AG09319 (cell line): ENCODE measurements around the gene EIF5AL1.
"Not testable (repeated sequence)": the region's sequence is repeated elsewhere in the genome, so short reads cannot be mapped to it uniquely, and the experiment has no call there.

Experiments used
- DNase-seq: peaks from one replicate; pipeline ENCODE4 v3.0.0-alpha.2; 2010; ENCODE audit warnings: low read depth; ENCODE audit errors: extremely low read depth
- TF ChIP-seq, protein P1 (sequence below): IDR thresholded peaks from 2 replicates; pipeline ENCODE4 v1.5.1; 2011; ENCODE audit warnings: low read depth, mild to moderate bottlenecking, inconsistent platforms, low read length, moderate library complexity

The EIF5AL1 gene

DNA sequence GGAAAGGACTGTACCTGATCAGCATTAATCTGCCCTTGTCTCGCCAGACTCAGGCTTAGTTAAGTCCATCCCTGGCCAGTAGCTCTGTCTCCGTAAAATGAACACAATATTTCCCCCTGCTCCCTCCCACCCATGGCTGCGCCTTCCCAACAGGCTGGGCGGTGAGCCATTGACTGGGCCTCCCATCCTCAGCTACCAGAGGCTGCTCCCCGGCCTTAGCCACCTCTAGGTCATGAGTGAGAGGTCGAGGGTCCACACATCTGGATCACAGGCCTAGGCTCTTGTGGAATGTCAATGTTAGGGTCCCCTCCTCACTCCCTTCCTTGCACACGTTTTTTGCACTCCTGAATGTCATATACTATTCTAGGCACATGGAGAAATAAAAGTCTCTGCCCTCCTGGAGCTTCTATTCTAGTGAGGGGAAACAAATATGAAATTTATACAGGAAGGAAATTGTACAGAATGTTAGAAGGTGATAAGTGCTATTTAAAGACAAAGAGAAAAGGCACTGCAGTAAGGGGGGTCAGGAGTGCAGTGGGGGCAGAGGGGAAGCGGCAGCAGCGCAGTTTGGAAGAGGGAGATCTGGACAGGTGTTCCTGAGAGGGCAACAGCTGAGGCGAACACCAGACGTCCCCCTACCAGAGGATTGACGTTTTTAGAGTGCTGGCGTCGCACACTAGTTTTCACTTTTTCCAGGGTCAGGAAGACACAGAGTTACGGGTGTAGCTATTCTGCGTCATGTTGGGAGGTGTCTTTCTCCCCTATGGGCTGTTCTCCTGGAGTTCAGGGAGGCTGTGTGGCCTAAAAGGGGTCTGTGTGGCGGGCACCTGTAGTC is 17.2 kb upstream of the EIF5AL1 start:
- DNase-seq = no peak
- TF ChIP-seq, protein P1, sequence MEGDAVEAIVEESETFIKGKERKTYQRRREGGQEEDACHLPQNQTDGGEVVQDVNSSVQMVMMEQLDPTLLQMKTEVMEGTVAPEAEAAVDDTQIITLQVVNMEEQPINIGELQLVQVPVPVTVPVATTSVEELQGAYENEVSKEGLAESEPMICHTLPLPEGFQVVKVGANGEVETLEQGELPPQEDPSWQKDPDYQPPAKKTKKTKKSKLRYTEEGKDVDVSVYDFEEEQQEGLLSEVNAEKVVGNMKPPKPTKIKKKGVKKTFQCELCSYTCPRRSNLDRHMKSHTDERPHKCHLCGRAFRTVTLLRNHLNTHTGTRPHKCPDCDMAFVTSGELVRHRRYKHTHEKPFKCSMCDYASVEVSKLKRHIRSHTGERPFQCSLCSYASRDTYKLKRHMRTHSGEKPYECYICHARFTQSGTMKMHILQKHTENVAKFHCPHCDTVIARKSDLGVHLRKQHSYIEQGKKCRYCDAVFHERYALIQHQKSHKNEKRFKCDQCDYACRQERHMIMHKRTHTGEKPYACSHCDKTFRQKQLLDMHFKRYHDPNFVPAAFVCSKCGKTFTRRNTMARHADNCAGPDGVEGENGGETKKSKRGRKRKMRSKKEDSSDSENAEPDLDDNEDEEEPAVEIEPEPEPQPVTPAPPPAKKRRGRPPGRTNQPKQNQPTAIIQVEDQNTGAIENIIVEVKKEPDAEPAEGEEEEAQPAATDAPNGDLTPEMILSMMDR = no peak

DNA sequence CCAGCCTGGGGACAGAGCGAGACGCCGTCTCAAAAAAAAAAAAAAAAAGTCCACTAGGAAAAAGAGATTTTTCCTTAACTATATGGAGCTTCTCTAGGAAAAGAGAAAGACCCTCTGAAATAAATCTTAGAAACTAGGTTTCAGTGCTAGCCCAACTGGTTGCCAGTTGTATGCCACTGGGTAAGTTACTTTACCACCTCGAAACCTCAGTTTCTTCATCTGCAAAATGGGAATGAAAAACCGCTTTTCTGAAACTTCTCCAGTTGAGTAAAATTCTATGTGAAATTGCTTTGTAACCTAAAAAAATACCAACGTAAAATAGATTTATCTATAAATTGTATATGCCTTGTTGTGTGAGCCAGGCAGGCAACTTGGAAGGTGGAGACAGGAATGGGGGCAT is 16.5 kb upstream of the EIF5AL1 start:
- no peak for DNase-seq
- TF ChIP-seq, protein P1 = no peak

DNA sequence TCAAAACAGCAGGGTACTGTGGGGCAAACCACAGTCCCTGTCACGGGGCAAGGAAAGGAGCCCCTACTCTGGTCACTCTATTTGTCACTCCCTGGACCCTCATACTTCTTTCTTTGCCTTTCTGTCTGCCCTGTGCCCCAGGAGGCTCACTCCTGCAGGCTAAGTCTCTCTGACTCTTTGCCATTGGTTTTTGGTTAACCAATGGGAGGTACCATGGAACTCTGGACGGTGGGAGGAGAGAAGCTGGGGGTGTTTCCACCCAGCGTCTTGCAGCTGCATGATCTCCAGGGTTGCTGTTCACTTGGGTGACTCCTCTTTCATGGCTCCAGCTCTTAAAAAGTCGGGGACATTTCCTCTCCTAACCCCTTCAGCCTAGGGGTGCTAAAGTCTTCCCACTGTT is 15.4 kb upstream of the EIF5AL1 start:
- no peak for DNase-seq
- TF ChIP-seq, protein P1 = no peak

DNA sequence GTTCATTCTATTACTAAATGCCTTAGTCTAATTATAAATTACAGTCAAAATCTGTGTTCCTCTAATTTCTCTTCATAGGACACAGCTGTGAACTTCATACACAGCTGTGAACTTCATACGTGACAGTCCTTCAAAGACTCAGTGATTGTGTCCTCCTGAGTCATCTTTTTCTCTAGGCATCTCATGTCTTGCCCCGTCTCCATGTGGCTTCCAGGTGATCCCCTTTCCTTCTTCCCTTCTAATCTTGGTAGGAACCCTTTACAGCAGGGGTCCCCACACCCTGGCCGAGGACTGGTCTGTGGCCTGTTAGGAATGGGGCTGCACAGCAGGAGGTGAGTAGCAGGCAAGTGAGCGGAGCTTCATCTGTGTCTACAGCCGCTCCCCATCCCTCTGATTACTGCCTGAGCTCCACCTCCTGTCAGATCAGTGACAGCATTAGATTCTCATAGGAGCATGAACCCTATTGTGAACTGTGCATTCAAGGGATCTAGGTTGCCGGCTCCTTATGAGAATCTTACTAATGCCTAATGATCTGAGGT is 14.0 kb upstream of the EIF5AL1 start:
- DNase-seq = no peak
- TF ChIP-seq, protein P1 = no peak

DNA sequence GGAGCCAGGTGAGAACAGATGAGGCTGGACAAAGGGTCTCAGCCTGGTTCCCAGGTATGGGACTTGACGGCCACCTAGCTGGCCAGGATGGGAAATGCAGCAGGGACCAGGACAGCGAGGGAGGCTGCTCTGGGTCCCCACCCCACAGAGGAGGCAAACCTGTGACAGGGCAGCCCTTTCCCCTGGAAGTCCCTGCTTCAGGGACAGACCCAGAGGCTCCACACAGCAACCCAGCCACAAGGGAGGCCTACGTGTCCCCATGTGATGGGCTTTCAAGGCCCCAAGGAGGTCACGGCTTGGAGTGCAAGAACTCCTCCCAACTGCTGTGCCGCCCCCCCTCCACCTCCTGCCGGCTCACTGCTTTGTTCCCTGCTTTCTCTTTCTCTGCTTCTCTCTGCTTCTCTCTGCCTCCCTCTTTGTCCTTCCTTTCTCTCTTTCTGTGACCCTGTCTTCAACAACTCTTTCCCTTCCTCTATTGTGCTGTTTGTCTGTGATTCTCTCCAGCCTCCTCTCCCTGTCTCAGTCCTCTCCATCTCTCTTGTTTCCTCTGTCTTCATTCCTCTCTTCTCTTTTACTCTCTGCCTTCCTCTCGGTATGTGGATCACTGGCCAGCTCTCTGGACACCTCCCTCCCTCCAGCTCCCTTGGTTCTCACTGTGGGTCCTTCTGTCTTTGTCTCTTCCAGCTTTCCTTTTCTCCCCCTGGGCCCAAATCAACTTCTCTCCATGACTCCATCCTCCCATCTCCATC is 9.6 kb upstream of the EIF5AL1 start:
- TF ChIP-seq, protein P1 = peak; percentile 34
- no peak for DNase-seq

DNA sequence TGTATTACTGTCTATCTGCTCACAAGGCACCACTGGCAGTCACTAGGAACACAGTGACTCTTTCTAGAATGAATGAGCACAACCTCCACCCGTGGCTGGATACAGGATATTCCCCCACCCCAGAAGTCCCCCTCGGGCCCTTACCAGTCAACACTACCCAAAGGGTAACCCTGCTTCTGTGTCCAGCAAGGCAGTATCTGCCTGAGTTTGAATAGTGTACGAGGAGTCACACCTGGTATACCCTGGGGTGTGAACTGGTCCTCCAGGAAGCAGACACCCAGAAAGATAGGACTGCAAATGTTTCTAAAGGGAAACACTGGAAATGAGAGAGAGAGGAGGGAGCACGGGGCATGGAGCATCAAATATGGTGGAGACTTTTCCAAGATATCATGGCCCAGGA is 8.5 kb upstream of the EIF5AL1 start:
- not testable (repeated sequence) for DNase-seq

DNA sequence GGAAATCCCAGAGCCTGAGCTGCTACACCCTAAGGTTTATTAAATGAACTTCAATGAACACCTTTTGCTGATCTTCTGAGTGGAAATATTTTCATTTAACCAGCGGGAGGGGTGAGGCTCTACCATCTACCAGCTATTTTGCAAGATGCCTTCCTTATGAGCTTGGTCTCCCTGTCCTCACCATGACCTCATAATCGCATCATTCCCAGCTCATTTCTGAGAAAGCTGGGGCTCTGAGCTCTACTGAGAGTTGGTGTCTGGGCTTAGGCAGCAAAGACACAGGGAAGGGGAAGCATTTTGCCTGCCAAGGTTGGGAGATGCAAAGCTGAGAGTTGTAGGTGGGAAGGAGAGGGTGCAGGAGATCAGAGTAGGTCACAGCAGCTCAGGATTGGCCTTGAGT is 7.8 kb upstream of the EIF5AL1 start:
- DNase-seq = not testable (repeated sequence)

DNA sequence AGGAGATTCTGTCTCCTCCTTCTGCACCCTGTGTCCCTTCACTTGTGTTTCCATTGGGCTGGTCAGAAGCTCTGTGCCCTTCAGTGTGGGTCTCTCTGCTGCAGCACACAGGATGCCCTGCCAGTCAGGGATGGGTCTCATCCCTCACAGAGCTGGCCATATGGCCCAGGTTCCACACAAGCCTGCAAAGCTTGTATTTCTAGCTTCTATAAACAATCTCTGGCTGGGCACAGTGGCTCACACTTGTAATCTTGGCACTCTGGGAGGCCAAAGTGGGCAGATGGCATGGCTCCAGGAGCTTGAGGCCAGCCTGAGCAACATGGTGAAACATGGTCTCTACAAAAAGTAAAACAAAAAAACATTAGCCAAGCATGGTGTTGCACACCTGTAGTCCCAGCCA is 7.0 kb upstream of the EIF5AL1 start:
- not testable (repeated sequence) for DNase-seq
